GM23338 (cell line): ENCODE measurements around the gene NSD2. TPM values are rescaled to one million over a fixed set of nuclear protein-coding genes. Genes with fewer than 3 reads are reported as not detected.

Source experiments
- ATAC-seq: fragments of 200-7000 bp; cut with Tn5 transposase; 3 replicates; pipeline ENCODE4 v1.9.1; 2020
- DNase-seq: peaks from one replicate; pipeline ENCODE4 v3.0.0-alpha.2; 2015; ENCODE audit warnings: low spot score
- H2AFZ ChIP-seq: fragments of 200-600 bp; sonication (generic); 2 replicates; pipeline ENCODE4 v1.8.0; 2016; ENCODE audit warnings: antibody characterized with exemption, mild to moderate bottlenecking, moderate library complexity
- H3F3A ChIP-seq: fragments of 200-600 bp; sonication (generic); replicated peaks from 2 replicates; pipeline ENCODE4 v1.8.0; 2017; ENCODE audit warnings: antibody characterized with exemption, mixed run types, low read depth
- H3K27ac ChIP-seq: fragments of 200-600 bp; sonication (generic); 2 replicates; pipeline ENCODE4 v1.6.1; 2016; ENCODE audit warnings: low read depth
- H3K27me3 ChIP-seq: fragments of 200-600 bp; sonication (generic); 2 replicates; pipeline ENCODE4 v1.8.0; 2016; ENCODE audit warnings: mild to moderate bottlenecking, mixed run types, moderate library complexity; ENCODE audit not compliant: insufficient read depth
- H3K36me3 ChIP-seq: fragments of 200-600 bp; sonication (generic); 2 replicates; pipeline ENCODE4 v1.8.0; 2016; ENCODE audit warnings: mild to moderate bottlenecking; ENCODE audit not compliant: insufficient read depth
- H3K4me1 ChIP-seq: fragments of 200-600 bp; sonication (generic); 2 replicates; pipeline ENCODE4 v1.8.0; 2016; ENCODE audit warnings: mild to moderate bottlenecking, moderate library complexity; ENCODE audit not compliant: insufficient read depth
- H3K4me2 ChIP-seq: fragments of 200-600 bp; sonication (generic); 2 replicates; pipeline ENCODE4 v1.7.1; 2017; ENCODE audit warnings: mixed run types
- H3K4me3 ChIP-seq: fragments of 200-600 bp; sonication (generic); 2 replicates; pipeline ENCODE4 v1.6.1; 2016; ENCODE audit warnings: mixed run types
- H3K79me2 ChIP-seq: fragments of 200-600 bp; sonication (generic); replicated peaks from 2 replicates; pipeline ENCODE4 v1.8.0; 2017; ENCODE audit warnings: mild to moderate bottlenecking; ENCODE audit not compliant: insufficient read depth
- H3K9me2 ChIP-seq: fragments of 200-600 bp; sonication (generic); 2 replicates; pipeline ENCODE4 v1.8.0; 2017; ENCODE audit not compliant: insufficient read depth
- H4K20me1 ChIP-seq: fragments of 200-600 bp; sonication (generic); replicated peaks from 2 replicates; pipeline ENCODE4 v1.8.0; 2017; ENCODE audit warnings: mild to moderate bottlenecking; ENCODE audit not compliant: insufficient read depth
- H3K27ac Mint-ChIP-seq: 2 replicates; pipeline ENCODE4 v1.8.0; 2020; ENCODE audit warnings: inconsistent platforms, mild to moderate bottlenecking, moderate library complexity, mixed read lengths
- H3K27me3 Mint-ChIP-seq: 3 replicates; pipeline ENCODE4 v1.8.0; 2022; ENCODE audit warnings: low read depth, mild to moderate bottlenecking, moderate library complexity, mixed read lengths, inconsistent platforms; ENCODE audit not compliant: insufficient read depth, poor library complexity
- H3K36me3 Mint-ChIP-seq: 3 replicates; pipeline ENCODE4 v1.8.0; 2021; ENCODE audit warnings: low read depth, mild to moderate bottlenecking, inconsistent platforms, moderate library complexity, mixed read lengths
- H3K4me1 Mint-ChIP-seq: 3 replicates; pipeline ENCODE4 v1.8.0; 2020; ENCODE audit warnings: mild to moderate bottlenecking, inconsistent platforms, mixed read lengths
- H3K4me3 Mint-ChIP-seq: 3 replicates; pipeline ENCODE4 v1.8.0; 2021; ENCODE audit warnings: moderate library complexity, mild to moderate bottlenecking, inconsistent platforms, mixed read lengths
- H3K9me3 Mint-ChIP-seq: 3 replicates; pipeline ENCODE4 v1.8.0; 2020; ENCODE audit warnings: moderate library complexity, mild to moderate bottlenecking, inconsistent platforms, mixed read lengths
- CTCF ChIP-seq, 2 experiments: fragments of 200-600 bp in 1 of 2; sonication (generic) in 1 of 2; conservative IDR thresholded peaks; 2 replicates each; pipeline versions ENCODE4 v1.5.1 to v1.6.1; 2016 to 2017; ENCODE audit warnings: antibody characterized with exemption in 2 of 2, low read depth in 2 of 2, mild to moderate bottlenecking in 2 of 2, moderate library complexity in 1 of 2
- EZH2 ChIP-seq: fragments of 200-600 bp; sonication (generic); IDR thresholded peaks from one replicate; pipeline ENCODE4 v1.8.0; 2017; ENCODE audit warnings: antibody characterized with exemption, mild to moderate bottlenecking, low read depth; ENCODE audit not compliant: unreplicated experiment
- EZH2phosphoT487 ChIP-seq: fragments of 200-600 bp; sonication (generic); IDR thresholded peaks from one replicate; pipeline ENCODE4 v1.8.1; 2018; ENCODE audit warnings: antibody characterized with exemption; ENCODE audit not compliant: unreplicated experiment
- ZNF331 ChIP-seq: fragments of 250-450 bp; sonication (Bioruptor Pico); IDR thresholded peaks from 2 replicates; pipeline ENCODE4 v1.5.0; 2020; ENCODE audit warnings: low read depth, mild to moderate bottlenecking, moderate library complexity
- ZNF462 ChIP-seq: fragments of 250-450 bp; sonication (Bioruptor Pico); IDR thresholded peaks from 2 replicates; pipeline ENCODE4 v1.5.0; 2020; ENCODE audit warnings: mild to moderate bottlenecking, moderate library complexity
- polyA plus RNA-seq: library from polyadenylated mRNA; unstranded; fragments of >200 nt; fragmentation: Nextera tagmentation; extraction: Ambion mirVana; gene quantifications from 2 replicates; pipeline ENCODE4 v1.2.1, GENCODE V29; 2016
- total RNA-seq: library from RNA; depleted of rRNA; stranded (reverse); fragments of >200 nt; shearing (Covaris generic); gene quantifications from 2 replicates; pipeline ENCODE4 v1.2.3, GENCODE V29; 2014

NSD2 gene
- total and polyA plus RNA-seq, 2 experiments from 2014 or later, result 33.5 to 84.4 TPM

DNA sequence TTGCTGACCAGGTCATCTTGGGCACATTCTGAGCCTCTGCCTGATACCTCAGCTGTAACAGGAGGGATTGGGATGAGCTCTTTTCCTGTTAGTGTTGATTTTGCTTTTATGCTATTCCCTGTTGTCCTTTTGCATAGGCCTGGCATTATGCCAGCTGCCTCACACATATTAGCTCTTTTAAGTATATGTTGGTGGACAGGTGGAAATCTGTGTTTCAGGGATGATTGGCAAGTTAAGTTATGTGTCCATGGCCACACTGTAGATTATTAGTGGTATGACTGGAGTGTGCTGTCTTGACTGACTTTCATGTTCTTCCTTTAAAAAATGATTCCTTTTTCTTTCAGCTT, 28.9 kb downstream of the NSD2 start (continued):
- TF ChIP-seq ZNF462, result no peak

- Mint-ChIP-seq H3K9me3 (no peaks in the 10 kb centered on the region), H3K27ac (no peak overlapping the region), H3K27me3 (peaks cover 3% of the 10 kb centered on the region), H3K4me1 (peaks cover 6% of the 10 kb centered on the region), H3K36me3 (peaks cover 45% of the 10 kb centered on the region), H3K4me3 (no peak overlapping the region)
- DNase-seq (no peak), ATAC-seq (no peak)
- Histone ChIP-seq H3K27me3 (no peaks in the 10 kb centered on the region), H3K4me2 (no peak overlapping the region), H3K4me3 (no peak overlapping the region), H3K4me1 (no peaks in the 10 kb centered on the region), H3K79me2 (peaks cover 57% of the 10 kb centered on the region), H2AFZ (no peak overlapping the region), H4K20me1 (peaks cover 68% of the 10 kb centered on the region), H3K36me3 (peaks cover 19% of the 10 kb centered on the region), H3F3A (no peaks in the 10 kb centered on the region; the same call in 1 of the 2 replicates), H3K27ac (no peak overlapping the region), H3K9me2 (no peaks in the 10 kb centered on the region)
- no peak for TF ChIP-seq ZNF462
- TF ChIP-seq ZNF331 (CRISPR knock-in tag), result no peak
- TF ChIP-seq EZH2phosphoT487, result no peak
- TF ChIP-seq CTCF (conservative IDR thresholded peaks at IDR 0.05; ENCODE audit: low read depth in 2 of 2), result no peak
- no peak for TF ChIP-seq EZH2
Measured at GRCh38 chr4:1900624-1901023, 29.4 kb downstream of the NSD2 start.
